Non-pigmented ciliary epithelial cell (primary cell): ENCODE results near the gene PLEKHA1.

ENCODE experiments used
- DNase-seq: peaks from one replicate; pipeline ENCODE4 v3.0.0-alpha.2; 2010; ENCODE audit warnings: low read depth

PLEKHA1 gene

GRCh38 chr10:122347170-122347841 lies 27.2 kb upstream of the PLEKHA1 start:
- DNase-seq: no peak

- no peak for DNase-seq
These were observed 26.0 kb upstream of the PLEKHA1 start for GRCh38 chr10:122348512-122348911.

- no peak for DNase-seq
These were observed 25.6 kb upstream of the PLEKHA1 start for GRCh38 chr10:122348935-122349361.

GRCh38 chr10:122349758-122350369 lies 24.6 kb upstream of the PLEKHA1 start:
- no peak for DNase-seq

- no peak for DNase-seq
These were observed 23.6 kb upstream of the PLEKHA1 start for GRCh38 chr10:122350893-122351292.

GRCh38 chr10:122352817-122353525 lies 21.5 kb upstream of the PLEKHA1 start:
- no peak for DNase-seq

- DNase-seq: no peak
These were observed 20.1 kb upstream of the PLEKHA1 start for GRCh38 chr10:122354383-122354782.

GRCh38 chr10:122357685-122358084 lies 16.8 kb upstream of the PLEKHA1 start:
- DNase-seq: no peak

GRCh38 chr10:122359621-122360020 lies 14.9 kb upstream of the PLEKHA1 start:
- no peak for DNase-seq

GRCh38 chr10:122361046-122361445 lies 13.5 kb upstream of the PLEKHA1 start:
- DNase-seq: no peak

GRCh38 chr10:122362031-122362592 lies 12.4 kb upstream of the PLEKHA1 start:
- no peak for DNase-seq

GRCh38 chr10:122362621-122363020 lies 11.9 kb upstream of the PLEKHA1 start:
- no peak for DNase-seq

DNA sequence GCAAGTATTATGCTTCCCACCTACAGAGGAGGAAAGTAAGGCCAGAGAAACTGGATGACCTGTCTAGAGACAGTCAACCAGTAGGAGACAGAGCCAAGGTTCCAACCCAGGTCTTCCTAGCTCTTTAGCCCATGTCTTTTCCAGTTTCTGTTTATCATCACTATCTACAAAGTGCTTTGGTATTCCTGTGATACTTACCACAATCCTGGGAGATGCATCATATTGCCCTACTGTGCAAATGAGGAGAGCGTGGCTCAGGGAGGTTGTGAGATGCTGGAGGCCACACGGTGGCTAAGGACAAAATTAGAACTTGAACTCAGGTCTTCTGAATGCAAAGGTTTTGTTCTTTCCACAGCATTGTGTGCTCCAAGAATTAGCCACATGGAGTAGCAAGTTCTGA lies 11.2 kb upstream of the PLEKHA1 start:
- DNase-seq: no peak

- no peak for DNase-seq
These were observed 10.6 kb upstream of the PLEKHA1 start for GRCh38 chr10:122363722-122364463.

DNA sequence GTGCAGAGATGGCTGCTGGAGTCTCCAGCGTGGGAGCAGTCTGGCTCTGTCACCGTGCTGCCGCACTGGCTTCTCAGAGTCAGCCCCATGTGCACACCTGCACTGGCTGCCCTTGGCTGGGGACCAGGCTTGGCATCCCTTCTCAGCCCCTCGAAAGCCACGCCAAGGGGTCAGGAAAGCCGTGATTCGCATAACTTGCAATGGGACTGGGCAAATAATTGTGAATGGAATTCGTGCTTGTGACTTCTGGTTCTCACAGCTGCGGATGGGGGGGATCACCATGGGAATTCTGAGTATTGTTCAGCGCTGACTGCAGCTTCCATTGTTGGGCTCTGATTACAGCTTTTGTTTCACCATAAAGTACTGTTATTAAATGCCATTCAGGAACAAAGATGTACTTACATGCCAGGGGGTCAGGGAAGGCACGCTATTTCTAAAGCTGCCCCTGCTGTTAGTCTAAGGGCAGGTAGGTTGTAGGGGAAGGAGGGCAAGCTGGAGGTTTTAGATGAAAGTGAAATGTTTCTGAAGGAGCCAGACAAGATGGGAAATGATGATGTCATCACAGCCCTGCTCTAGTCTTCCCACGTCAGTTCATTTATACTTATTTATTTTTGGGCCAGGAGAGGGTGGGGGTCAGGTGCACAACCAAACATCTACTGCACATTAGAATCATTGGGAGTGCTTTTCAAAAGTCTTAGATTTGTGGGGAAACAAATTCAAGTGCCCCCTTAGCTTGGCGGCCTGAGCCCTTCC lies 5.8 kb upstream of the PLEKHA1 start:
- DNase-seq: no peak

- DNase-seq: no peak
These were observed 1.4 kb upstream of the PLEKHA1 start for GRCh38 chr10:122373108-122373507.

GRCh38 chr10:122373721-122374120 lies 787 bp upstream of the PLEKHA1 start:
- DNase-seq: no peak

DNA sequence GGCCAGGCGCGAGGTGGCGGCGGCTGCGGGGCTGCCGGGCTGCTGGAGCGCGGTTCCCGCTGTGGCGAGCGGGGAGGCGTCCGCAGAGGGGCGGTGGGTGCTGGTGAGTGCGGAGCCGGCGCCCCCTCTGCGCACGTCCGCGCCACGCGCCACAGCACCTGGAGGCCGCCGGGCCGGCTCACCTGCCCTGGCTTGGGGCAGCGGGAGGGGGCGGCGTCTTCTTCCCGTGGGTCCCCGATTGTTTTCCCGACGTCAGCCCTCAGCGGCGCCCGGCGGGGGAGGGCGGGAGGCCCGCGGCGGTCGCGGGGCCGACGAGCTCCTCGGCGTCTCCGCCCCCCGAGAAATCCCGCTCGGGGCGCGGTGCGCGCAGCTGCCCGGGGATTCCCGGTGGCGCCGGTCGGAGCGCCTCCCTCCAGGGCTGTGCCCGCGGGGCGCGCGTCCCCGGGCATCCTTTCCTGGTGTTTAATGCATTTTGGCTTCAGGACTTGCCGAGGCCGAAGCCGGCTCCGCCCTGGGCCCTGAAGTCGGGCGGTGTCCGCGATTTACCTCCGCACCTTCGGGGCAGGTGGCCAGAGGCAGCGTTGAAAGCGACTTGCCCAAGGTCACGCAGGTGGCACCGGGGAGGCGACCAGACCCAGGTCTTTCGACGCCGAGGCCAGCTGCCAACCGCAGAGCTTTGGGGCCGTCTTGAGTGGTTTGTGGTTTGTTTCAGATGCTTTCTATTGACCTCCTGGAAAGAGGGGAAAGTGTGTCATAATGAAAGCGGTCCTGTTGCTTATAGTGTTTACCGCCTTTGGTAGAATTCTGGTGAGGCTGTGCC lies 561 bp downstream of the PLEKHA1 start:
- peak; percentile 11 for DNase-seq

GRCh38 chr10:122375679-122376160 lies 1.2 kb downstream of the PLEKHA1 start:
- no peak for DNase-seq

- DNase-seq: no peak
These were observed 2.0 kb downstream of the PLEKHA1 start for GRCh38 chr10:122376364-122376961.
